H9 (cell line): Measurements from ENCODE around the gene CSTPP1. TPM values are rescaled to one million over a fixed set of nuclear protein-coding genes. Genes with fewer than 3 reads are reported as not detected.

Experiments
- DNase-seq: peaks from one replicate; pipeline ENCODE4 v3.0.0-alpha.2; 2017
- H2AFZ ChIP-seq: one replicate; pipeline ENCODE4 v1.6.1; 2013; ENCODE audit warnings: mild to moderate bottlenecking, low read length, control low read depth, moderate library complexity
- H2AK5ac ChIP-seq: 2 replicates; pipeline ENCODE4 v1.6.1; 2013; ENCODE audit warnings: low read length, control low read depth, mixed read lengths; ENCODE audit not compliant: insufficient read length
- H2BK120ac ChIP-seq: one replicate; pipeline ENCODE4 v1.6.1; 2013; ENCODE audit warnings: low read depth, mild to moderate bottlenecking, low read length, control low read depth, inconsistent platforms; ENCODE audit not compliant: poor library complexity, severe bottlenecking
- H2BK12ac ChIP-seq: 2 replicates; pipeline ENCODE4 v1.6.1; 2013; ENCODE audit warnings: low read length, control low read depth, mixed read lengths, low read depth; ENCODE audit not compliant: insufficient read length
- H2BK15ac ChIP-seq: 2 replicates; pipeline ENCODE4 v1.6.1; 2013; ENCODE audit warnings: low read depth, low read length, control low read depth
- H2BK20ac ChIP-seq: one replicate; pipeline ENCODE4 v1.6.1; 2013; ENCODE audit warnings: low read depth, mild to moderate bottlenecking, low read length, control low read depth, inconsistent platforms; ENCODE audit not compliant: poor library complexity, severe bottlenecking
- H2BK5ac ChIP-seq: 2 replicates; pipeline ENCODE4 v1.6.1; 2013; ENCODE audit warnings: low read length, control low read depth, mixed read lengths; ENCODE audit not compliant: insufficient read length
- H3K14ac ChIP-seq: 2 replicates; pipeline ENCODE4 v1.6.1; 2013; ENCODE audit warnings: low read length, control low read depth; ENCODE audit not compliant: insufficient read depth
- H3K18ac ChIP-seq: 2 replicates; pipeline ENCODE4 v1.6.1; 2013; ENCODE audit warnings: low read depth, mild to moderate bottlenecking, mixed read lengths, low read length, control low read depth; ENCODE audit not compliant: insufficient read length
- H3K23ac ChIP-seq: 2 replicates; pipeline ENCODE4 v1.6.1; 2013; ENCODE audit warnings: low read length, control low read depth, mixed read lengths, low read depth; ENCODE audit not compliant: insufficient read length
- H3K23me2 ChIP-seq: 2 replicates; pipeline ENCODE4 v1.6.1; 2013; ENCODE audit warnings: low read depth, mild to moderate bottlenecking, mixed read lengths, low read length, control low read depth; ENCODE audit not compliant: insufficient read length, poor library complexity, severe bottlenecking
- H3K27ac ChIP-seq: 2 replicates; pipeline ENCODE4 v1.5.1; 2013; ENCODE audit warnings: low read length, control low read depth, mixed read lengths, low read depth; ENCODE audit not compliant: insufficient read length
- H3K27me3 ChIP-seq: 2 replicates; pipeline ENCODE4 v1.6.1; 2013; ENCODE audit warnings: low read length, control low read depth, inconsistent platforms; ENCODE audit not compliant: insufficient read depth
- H3K4ac ChIP-seq: 2 replicates; pipeline ENCODE4 v1.6.1; 2013; ENCODE audit warnings: low read depth, mild to moderate bottlenecking, control low read depth, inconsistent platforms, low read length, moderate library complexity
- H3K4me1 ChIP-seq: 2 replicates; pipeline ENCODE4 v1.6.1; 2013; ENCODE audit warnings: low read length, control low read depth, inconsistent platforms; ENCODE audit not compliant: insufficient read depth
- H3K4me2 ChIP-seq: 2 replicates; pipeline ENCODE4 v1.6.1; 2013; ENCODE audit warnings: low read length, control low read depth, mixed read lengths; ENCODE audit not compliant: insufficient read length, insufficient read depth
- H3K56ac ChIP-seq: 2 replicates; pipeline ENCODE4 v1.6.1; 2013; ENCODE audit warnings: low read depth, mild to moderate bottlenecking, mixed read lengths, low read length, control low read depth; ENCODE audit not compliant: insufficient read length
- H3K79me1 ChIP-seq: 2 replicates; pipeline ENCODE4 v1.6.1; 2013; ENCODE audit warnings: low read depth, mild to moderate bottlenecking, moderate library complexity, low read length, control low read depth, inconsistent platforms; ENCODE audit not compliant: insufficient read depth, poor library complexity, severe bottlenecking
- H3K79me2 ChIP-seq: 2 replicates; pipeline ENCODE4 v1.6.1; 2013; ENCODE audit warnings: low read length, control low read depth, inconsistent platforms; ENCODE audit not compliant: insufficient read depth
- H3K9ac ChIP-seq: 2 replicates; pipeline ENCODE4 v1.6.1; 2013; ENCODE audit warnings: low read length, control low read depth, mixed read lengths; ENCODE audit not compliant: insufficient read length; ENCODE audit errors: extremely low read depth
- H3K9me3 ChIP-seq: one replicate; pipeline ENCODE4 v1.6.1; 2013; ENCODE audit warnings: low read depth, low read length, inconsistent platforms; ENCODE audit not compliant: control insufficient read depth
- H3T11ph ChIP-seq: one replicate; pipeline ENCODE4 v1.6.1; 2013; ENCODE audit warnings: mild to moderate bottlenecking, low read length, control low read depth, inconsistent platforms
- H4K20me1 ChIP-seq: one replicate; pipeline ENCODE4 v1.6.1; 2013; ENCODE audit not compliant: control insufficient read depth, insufficient read length, insufficient read depth
- H4K5ac ChIP-seq: 2 replicates; pipeline ENCODE4 v1.6.1; 2013; ENCODE audit warnings: low read depth, mild to moderate bottlenecking, mixed read lengths, low read length, control low read depth; ENCODE audit not compliant: insufficient read length
- H4K8ac ChIP-seq: replicated peaks from 2 replicates; pipeline ENCODE4 v1.6.1; 2013; ENCODE audit warnings: low read length, control low read depth, mixed read lengths, low read depth; ENCODE audit not compliant: insufficient read length
- H4K91ac ChIP-seq: 2 replicates; pipeline ENCODE4 v1.6.1; 2013; ENCODE audit warnings: low read depth, mild to moderate bottlenecking, moderate library complexity, mixed read lengths, low read length, control low read depth; ENCODE audit not compliant: insufficient read length
- H3K27ac Mint-ChIP-seq, 3 experiments: 2 replicates in 2 of 3; 3 replicates in 1 of 3; pipeline ENCODE4 v1.8.0; 2020 to 2021; ENCODE audit warnings: mixed read lengths in 3 of 3, mild to moderate bottlenecking in 1 of 3, moderate library complexity in 1 of 3
- H3K27me3 Mint-ChIP-seq: 2 replicates; pipeline ENCODE4 v1.8.0; 2021; ENCODE audit warnings: low read depth, mild to moderate bottlenecking, moderate library complexity, mixed read lengths
- H3K36me3 Mint-ChIP-seq, 3 experiments: 2 replicates in 2 of 3; 3 replicates in 1 of 3; pipeline ENCODE4 v1.8.0; 2020 to 2021; ENCODE audit warnings: low read depth in 3 of 3, mixed read lengths in 3 of 3; ENCODE audit not compliant: insufficient read depth in 1 of 3
- H3K4me1 Mint-ChIP-seq, 2 experiments: 2 replicates each; pipeline ENCODE4 v1.8.0; 2020; ENCODE audit warnings: mixed read lengths in 2 of 2
- H3K4me3 Mint-ChIP-seq, 2 experiments: 2 replicates in 1 of 2; 3 replicates in 1 of 2; pipeline ENCODE4 v1.8.0; 2020 to 2021; ENCODE audit warnings: mild to moderate bottlenecking in 2 of 2, mixed read lengths in 2 of 2, moderate library complexity in 1 of 2
- H3K9me3 Mint-ChIP-seq, 2 experiments: 2 replicates in 1 of 2; 3 replicates in 1 of 2; pipeline ENCODE4 v1.8.0; 2020; ENCODE audit warnings: mild to moderate bottlenecking in 2 of 2, mixed read lengths in 2 of 2, moderate library complexity in 1 of 2
- CTCF ChIP-seq: fragments of 200-600 bp; sonication (generic); conservative IDR thresholded peaks from 3 replicates; pipeline ENCODE4 v1.8.0; 2021; ENCODE audit warnings: antibody characterized with exemption, mild to moderate bottlenecking
- WGBS: extraction: QIAGEN DNeasy Blood & Tissue Kit; methylation state at CpG from one replicate; pipeline ENCODE4 v1.1.7; 2013; ENCODE audit warnings: missing lambda C conversion rate, low lambda C conversion rate, mixed read lengths; ENCODE audit not compliant: insufficient read length; ENCODE audit errors: extremely low coverage; 5-methylcytosine and 5-hydroxymethylcytosine counted together
- total RNA-seq: library from RNA; stranded (reverse); gene quantifications from 2 replicates; pipeline ENCODE4 v1.2.1, GENCODE V29; 2021

The CSTPP1 gene
- total RNA-seq, 1 experiment from 2014 or later, result 21.2 TPM

GRCh38 chr11:46969379-46969778, 32.8 kb downstream of the CSTPP1 start:
- no peak for TF ChIP-seq CTCF
- WGBS, result no CpG with 5 or more reads among the region's 2 CpGs
- no peaks in the 10 kb centered on the region for H3K79me1 ChIP-seq
- H3K79me2 ChIP-seq, result no peaks in the 10 kb centered on the region
- no peak overlapping the region for H2BK5ac ChIP-seq
- no peak overlapping the region for H3K14ac ChIP-seq
- no peak overlapping the region for H3K9ac ChIP-seq
- no peak overlapping the region for H2BK120ac ChIP-seq
- H3K4me3 Mint-ChIP-seq, result no peak overlapping the region
- no peak for DNase-seq
- no peak overlapping the region for H2AK5ac ChIP-seq
- no peak overlapping the region for H4K5ac ChIP-seq
- H3T11ph ChIP-seq, result no peak overlapping the region
- H4K20me1 ChIP-seq, result no peaks in the 10 kb centered on the region
- peaks cover 4 to 6% (median 4%) of the 10 kb centered on the region in 3 experiments; a peak in 5 of 7 replicates for H3K36me3 Mint-ChIP-seq
- H3K9me3 Mint-ChIP-seq, result no peaks in the 10 kb centered on the region
- no peaks in the 10 kb centered on the region for H3K4me1 ChIP-seq
- H3K4me2 ChIP-seq, result no peak overlapping the region
- no peaks in the 10 kb centered on the region for H3K27me3 ChIP-seq
- no peak overlapping the region for H3K4ac ChIP-seq
- H3K27ac ChIP-seq, result no peak overlapping the region
- no peak overlapping the region for H2BK20ac ChIP-seq
- H3K18ac ChIP-seq, result no peak overlapping the region
- no peak overlapping the region for H2BK15ac ChIP-seq
- no peak overlapping the region for H2AFZ ChIP-seq
- H4K8ac ChIP-seq, result no peak overlapping the region
- no peaks in the 10 kb centered on the region for H3K27me3 Mint-ChIP-seq
- H3K27ac Mint-ChIP-seq, result no peak overlapping the region
- H2BK12ac ChIP-seq, result no peak overlapping the region
- no peaks in the 10 kb centered on the region for H3K4me1 Mint-ChIP-seq
- H4K91ac ChIP-seq, result no peak overlapping the region
- H3K23ac ChIP-seq, result no peak overlapping the region
- no peaks in the 10 kb centered on the region for H3K9me3 ChIP-seq
- H3K56ac ChIP-seq, result no peak overlapping the region
- H3K23me2 ChIP-seq, result no peaks in the 10 kb centered on the region
